Stomach (tissue), 9 donors: ENCODE results near the gene CD99L2. TPM values are rescaled to one million over a fixed set of nuclear protein-coding genes. Genes with fewer than 3 reads are reported as not detected.
A peak's percentile ranks its signal among the peaks of the same experiment; 100 is the strongest.

ENCODE experiments used
- DNase-seq, 2 donors: peaks; one replicate each; pipeline versions ENCODE4 v3.0.0 to v3.0.0-alpha.2; 2013 to 2019
- H3K27ac ChIP-seq, 5 donors: fragments of 200-600 bp in 4 of 5; sonication (generic) in 4 of 5; one replicate each; pipeline ENCODE4 v1.5.1; 2013 to 2019; ENCODE audit warnings: mild to moderate bottlenecking in 1 of 5, moderate library complexity in 1 of 5
- H3K27me3 ChIP-seq, 3 donors: fragments of 200-600 bp; sonication (generic); one replicate each; pipeline ENCODE4 v1.5.1; 2017 to 2019; ENCODE audit warnings: mixed run types in 1 of 3
- H3K36me3 ChIP-seq, 4 donors: fragments of 200-600 bp; sonication (generic); 1 replicate in 3 of 4; 2 replicates in 1 of 4; pipeline ENCODE4 v1.5.1; 2016 to 2019
- H3K4me1 ChIP-seq, 4 donors: fragments of 200-600 bp; sonication (generic); one replicate each; pipeline ENCODE4 v1.5.1; 2016 to 2019
- H3K4me3 ChIP-seq, 4 donors: fragments of 200-600 bp; sonication (generic) in 3 of 4; one replicate each; pipeline ENCODE4 v1.5.1; 2016 to 2019; ENCODE audit warnings: mild to moderate bottlenecking in 1 of 4
- H3K9me3 ChIP-seq, 4 donors: fragments of 200-600 bp; sonication (generic); one replicate each; pipeline ENCODE4 v1.5.1; 2016 to 2019
- EP300 ChIP-seq: sonication (generic); formaldehyde crosslinking; IDR thresholded peaks from one replicate; pipeline ENCODE4 v1.6.1; 2017; ENCODE audit warnings: antibody characterized with exemption
- POLR2A ChIP-seq, 4 donors: fragments of 450-650 bp; IDR thresholded peaks; one replicate each; pipeline ENCODE4 v1.6.1; 2016; ENCODE audit warnings: antibody characterized with exemption in 4 of 4, control low read depth in 2 of 4, mild to moderate bottlenecking in 1 of 4, moderate library complexity in 1 of 4
- POLR2AphosphoS5 ChIP-seq, 3 donors: sonication (generic); formaldehyde crosslinking; IDR thresholded peaks; one replicate each; pipeline ENCODE4 v1.6.1; 2016; ENCODE audit warnings: antibody characterized with exemption in 3 of 3
- WGBS, 5 donors: extraction: QIAGEN DNeasy Blood & Tissue Kit in 3 of 5; methylation state at CpG; one replicate each; pipeline versions ENCODE4 v1.1.5 to v1.1.7; 2013 to 2018; 5-methylcytosine and 5-hydroxymethylcytosine counted together
- intact Hi-C: fragments of 100-400 bp; cut with DNase I; formaldehyde crosslinking; loops from one replicate; pipeline ENCODE4 v1.15.1; 2023; ENCODE audit warnings: low total_unique reads
- polyA plus RNA-seq, 3 donors: library from polyadenylated mRNA; stranded (reverse); fragments of 200-250 nt; gene quantifications; one replicate each; pipeline ENCODE4 v1.2.3, GENCODE V29; 2013
- total RNA-seq, 5 donors: library from RNA; depleted of rRNA; stranded (reverse); fragments of >200 nt; gene quantifications; one replicate each; pipeline versions ENCODE4 v1.1.0 to v1.2.3, GENCODE V29; 2014 to 2016
- TF ChIP-seq, protein P1 (sequence below), 7 experiments: fragments of 450-650 bp in 4 of 7; fragments of 200-600 bp in 3 of 7; sonication (generic) in 3 of 7; IDR thresholded peaks; one replicate each; pipeline ENCODE4 v1.5.1; 2016 to 2019; ENCODE audit warnings: antibody characterized with exemption in 7 of 7, control low read depth in 2 of 7, mild to moderate bottlenecking in 1 of 7
- donor health status: healthy with polysubstance abuse.
- donor health status: Bipolar disorder and iron deficiency.
- donor health status: healthy.

The CD99L2 gene
- total and polyA plus RNA-seq, 8 donors: 3.5 to 40.6 (median 13.7) TPM

DNA sequence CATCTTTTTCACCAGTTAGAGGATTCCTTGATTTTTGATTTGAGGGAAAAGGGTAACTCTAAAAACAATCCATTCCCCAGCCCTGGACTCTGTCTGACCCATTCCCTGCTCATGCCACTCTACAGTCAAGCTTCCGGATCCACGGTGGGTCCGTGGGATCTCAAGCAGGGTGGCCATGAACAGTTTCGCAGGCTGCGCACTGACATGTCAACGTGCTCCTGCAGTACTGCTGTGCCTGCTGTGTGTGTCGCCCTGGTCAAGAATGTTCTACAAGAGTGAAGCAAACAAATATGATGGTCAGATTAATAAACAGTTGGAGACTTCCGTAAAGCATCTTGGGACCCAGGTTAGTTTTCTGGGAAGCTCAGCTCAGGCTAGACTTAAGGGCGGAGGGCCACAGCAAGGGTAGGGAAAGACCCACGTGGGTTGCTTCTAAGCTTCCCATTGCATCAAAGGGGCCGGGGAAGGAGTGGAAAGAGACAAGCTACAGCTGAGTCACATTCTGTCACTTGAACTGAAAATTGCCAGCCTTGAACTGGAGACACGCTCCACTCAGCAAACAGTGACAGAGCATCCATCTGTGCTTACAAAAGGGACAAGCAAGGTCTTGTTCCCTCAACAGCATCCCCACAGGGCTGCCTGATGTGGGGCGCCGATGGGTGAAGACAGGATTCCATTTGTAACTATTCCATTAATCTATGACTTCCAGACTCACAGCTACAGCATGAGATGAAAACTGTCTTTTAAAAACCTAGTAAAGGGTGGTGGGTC, 123.5 kb downstream of the CD99L2 start:
- Histone ChIP-seq H3K27me3 (no peaks in the 10 kb centered on the region), H3K36me3 (peaks cover 0 to 17% (median 14%) of the 10 kb centered on the region in 4 donors), H3K27ac (no peak overlapping the region), H3K9me3 (no peaks in the 10 kb centered on the region), H3K4me3 (no peak overlapping the region), H3K4me1 (no peaks in the 10 kb centered on the region)
- intact Hi-C loops: loop anchor here (5.0 kb wide), 1 partner anchor 307 kb away; no protein-coding TSS in a partner anchor
- TF ChIP-seq, protein P1, sequence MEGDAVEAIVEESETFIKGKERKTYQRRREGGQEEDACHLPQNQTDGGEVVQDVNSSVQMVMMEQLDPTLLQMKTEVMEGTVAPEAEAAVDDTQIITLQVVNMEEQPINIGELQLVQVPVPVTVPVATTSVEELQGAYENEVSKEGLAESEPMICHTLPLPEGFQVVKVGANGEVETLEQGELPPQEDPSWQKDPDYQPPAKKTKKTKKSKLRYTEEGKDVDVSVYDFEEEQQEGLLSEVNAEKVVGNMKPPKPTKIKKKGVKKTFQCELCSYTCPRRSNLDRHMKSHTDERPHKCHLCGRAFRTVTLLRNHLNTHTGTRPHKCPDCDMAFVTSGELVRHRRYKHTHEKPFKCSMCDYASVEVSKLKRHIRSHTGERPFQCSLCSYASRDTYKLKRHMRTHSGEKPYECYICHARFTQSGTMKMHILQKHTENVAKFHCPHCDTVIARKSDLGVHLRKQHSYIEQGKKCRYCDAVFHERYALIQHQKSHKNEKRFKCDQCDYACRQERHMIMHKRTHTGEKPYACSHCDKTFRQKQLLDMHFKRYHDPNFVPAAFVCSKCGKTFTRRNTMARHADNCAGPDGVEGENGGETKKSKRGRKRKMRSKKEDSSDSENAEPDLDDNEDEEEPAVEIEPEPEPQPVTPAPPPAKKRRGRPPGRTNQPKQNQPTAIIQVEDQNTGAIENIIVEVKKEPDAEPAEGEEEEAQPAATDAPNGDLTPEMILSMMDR (IDR thresholded peaks at IDR 0.05): no peak
- TF ChIP-seq POLR2A (IDR thresholded peaks at IDR 0.05) (no peak), POLR2AphosphoS5 (IDR thresholded peaks at IDR 0.05) (no peak), EP300 (no peak)
- 89 to 97% (median 93%) methylated on average over 14 of the region's 14 CpGs for WGBS, 5 donors
- DNase-seq: no peak

DNA sequence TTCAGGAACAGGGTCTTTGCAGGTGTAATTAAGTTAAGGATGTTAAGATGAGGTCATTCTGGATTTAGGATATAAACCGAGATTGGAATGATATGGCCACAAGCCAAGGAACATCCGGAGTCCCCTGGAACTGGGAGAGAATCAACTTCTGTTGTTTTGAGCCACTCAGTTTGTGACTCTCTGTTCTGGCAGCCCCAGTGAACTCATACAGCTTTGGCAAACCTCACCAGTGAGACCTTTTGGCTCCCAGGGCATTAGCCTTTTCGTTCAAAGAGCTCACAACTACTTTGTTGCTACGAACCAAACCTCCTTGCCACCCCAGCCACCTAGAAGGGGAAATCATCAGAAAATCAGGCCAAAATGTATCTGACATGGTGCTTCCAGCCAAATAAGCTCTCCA, 124.8 kb downstream of the CD99L2 start:
- 54 to 73% (median 68%) methylated on average over 2 to 4 of the region's 4 CpGs for WGBS, 5 donors
- intact Hi-C loops: loop anchor here (5.0 kb wide), 1 partner anchor 309 kb away; no protein-coding TSS in a partner anchor
- TF ChIP-seq POLR2AphosphoS5 (IDR thresholded peaks at IDR 0.05): no peak
- TF ChIP-seq EP300: no peak
- TF ChIP-seq POLR2A (IDR thresholded peaks at IDR 0.05): no peak
- TF ChIP-seq, protein P1 (IDR thresholded peaks at IDR 0.05): no peak
- no peak overlapping the region for H3K27ac ChIP-seq
- no peaks in the 10 kb centered on the region for H3K27me3 ChIP-seq
- no peaks in the 10 kb centered on the region for H3K9me3 ChIP-seq
- DNase-seq: no peak
- no peaks in the 10 kb centered on the region for H3K4me1 ChIP-seq
- H3K36me3 ChIP-seq: peaks cover 0 to 21% (median 20%) of the 10 kb centered on the region in 4 donors
- no peak overlapping the region for H3K4me3 ChIP-seq

GRCh38 chrX:150773117-150773516, 125.4 kb downstream of the CD99L2 start:
- no peak for DNase-seq
- WGBS, 5 donors: 79 to 94% (median 92%) methylated on average over 6 to 8 of the region's 8 CpGs
- no peak overlapping the region for H3K27ac ChIP-seq
- no peaks in the 10 kb centered on the region for H3K9me3 ChIP-seq
- TF ChIP-seq, protein P1 (IDR thresholded peaks at IDR 0.05): no peak
- TF ChIP-seq POLR2A (IDR thresholded peaks at IDR 0.05): no peak
- TF ChIP-seq POLR2AphosphoS5 (IDR thresholded peaks at IDR 0.05): no peak
- TF ChIP-seq EP300: no peak
- H3K36me3 ChIP-seq: peaks cover 0 to 26% (median 25%) of the 10 kb centered on the region in 4 donors
- intact Hi-C loops: loop anchor here (5.0 kb wide), 1 partner anchor 309 kb away; no protein-coding TSS in a partner anchor
- H3K4me3 ChIP-seq: no peak overlapping the region
- no peaks in the 10 kb centered on the region for H3K27me3 ChIP-seq
- no peaks in the 10 kb centered on the region for H3K4me1 ChIP-seq

DNA sequence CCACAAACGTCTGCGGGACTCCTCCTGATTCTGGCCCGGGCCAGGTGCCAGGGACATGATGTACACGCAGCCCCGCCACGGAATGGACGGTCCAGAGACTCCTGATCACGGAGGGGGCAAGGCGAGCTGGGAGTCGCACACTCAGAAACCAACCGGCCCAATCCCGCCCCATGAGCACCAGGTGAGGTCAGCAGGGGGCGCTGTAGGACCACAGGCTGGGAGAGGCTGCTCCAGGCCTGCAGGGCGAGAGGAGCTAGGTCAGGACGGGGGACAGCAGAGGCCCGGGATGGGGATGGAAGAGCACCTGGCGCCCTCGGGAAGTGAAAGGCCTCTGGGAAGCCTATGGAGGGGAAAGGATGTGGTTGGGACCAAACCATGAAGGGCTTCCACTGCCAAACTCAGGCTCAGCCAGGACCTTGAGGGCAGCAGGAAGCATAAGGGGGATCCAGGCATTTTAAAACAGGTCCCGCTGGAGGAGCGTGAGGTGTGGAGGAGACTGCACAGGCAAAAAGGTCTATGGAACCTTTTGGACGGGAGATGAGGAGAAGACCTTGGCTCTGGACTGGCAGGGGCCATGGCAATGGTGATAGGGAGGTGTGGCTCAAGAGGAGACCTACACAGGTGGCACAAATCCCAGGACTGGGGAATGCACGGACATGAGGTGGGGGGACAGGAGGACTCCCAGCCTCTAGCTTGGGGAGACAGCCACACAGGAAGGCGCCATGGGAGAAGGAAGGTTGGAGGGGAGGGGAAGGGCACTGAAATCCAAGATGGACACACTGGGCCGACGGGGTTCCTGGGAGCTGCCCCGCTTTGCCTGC, 126.1 kb downstream of the CD99L2 start:
- Histone ChIP-seq H3K36me3 (peaks cover 0 to 27% (median 25%) of the 10 kb centered on the region in 4 donors), H3K27ac (no peak overlapping the region), H3K9me3 (no peaks in the 10 kb centered on the region), H3K4me3 (no peak overlapping the region), H3K27me3 (no peaks in the 10 kb centered on the region), H3K4me1 (peaks cover 0 to 2% (median under 1%) of the 10 kb centered on the region in 4 donors)
- TF ChIP-seq, protein P1 (IDR thresholded peaks at IDR 0.05): peak in 5 of 7 experiments; percentile 57 to 79 (median 71)
- TF ChIP-seq POLR2A (IDR thresholded peaks at IDR 0.05) (no peak), POLR2AphosphoS5 (IDR thresholded peaks at IDR 0.05) (no peak)
- peak; percentile 81 to 85 for DNase-seq
- intact Hi-C loops: loop anchor here (5.0 kb wide), 1 partner anchor 310 kb away; no protein-coding TSS in a partner anchor
- WGBS, 5 donors: 35 to 46% (median 40%) methylated on average over 16 to 26 of the region's 26 CpGs
